ES-I3 (cell line): Measurements from ENCODE around the gene TRIM17.

ENCODE experiments used
- H3K36me3 ChIP-seq: 2 replicates; pipeline ENCODE4 v1.6.1; 2013; ENCODE audit warnings: mild to moderate bottlenecking, low read length, control low read depth, moderate library complexity; ENCODE audit not compliant: insufficient read depth
- H3K4me1 ChIP-seq: 2 replicates; pipeline ENCODE4 v1.6.1; 2013; ENCODE audit warnings: mild to moderate bottlenecking, control low read depth, low read length; ENCODE audit not compliant: insufficient read depth
- H3K9ac ChIP-seq: 2 replicates; pipeline ENCODE4 v1.6.1; 2013; ENCODE audit warnings: low read depth, mild to moderate bottlenecking, low read length, moderate library complexity
- H3K9me3 ChIP-seq: 2 replicates; pipeline ENCODE4 v1.6.1; 2013; ENCODE audit warnings: mild to moderate bottlenecking, low read length, moderate library complexity; ENCODE audit not compliant: control insufficient read depth, insufficient read depth

TRIM17 gene

GRCh38 chr1:228361314-228362140, 55.1 kb downstream of the TRIM17 start:
- H3K9ac ChIP-seq = no peak overlapping the region
- no peaks in the 10 kb centered on the region for H3K36me3 ChIP-seq
- H3K4me1 ChIP-seq = no peaks in the 10 kb centered on the region

GRCh38 chr1:228360533-228361313, 55.9 kb downstream of the TRIM17 start:
- Histone ChIP-seq H3K36me3 (no peaks in the 10 kb centered on the region), H3K9ac (no peak overlapping the region), H3K4me1 (no peaks in the 10 kb centered on the region), H3K9me3 (no peaks in the 10 kb centered on the region)

More at GRCh38 chr1:228361314-228362140, 55.1 kb downstream of the TRIM17 start:
- H3K9me3 ChIP-seq = no peaks in the 10 kb centered on the region

GRCh38 chr1:228359613-228360532, 56.8 kb downstream of the TRIM17 start:
- no peaks in the 10 kb centered on the region for H3K36me3 ChIP-seq
- H3K9me3 ChIP-seq = no peaks in the 10 kb centered on the region
- H3K9ac ChIP-seq = no peak overlapping the region
- H3K4me1 ChIP-seq = no peaks in the 10 kb centered on the region

- no peak overlapping the region for H3K9ac ChIP-seq
- H3K36me3 ChIP-seq = no peaks in the 10 kb centered on the region
- H3K4me1 ChIP-seq = no peaks in the 10 kb centered on the region
- H3K9me3 ChIP-seq = no peaks in the 10 kb centered on the region
Measured at GRCh38 chr1:228358764-228359612, 57.7 kb downstream of the TRIM17 start.

- H3K9ac ChIP-seq = no peak overlapping the region
- no peaks in the 10 kb centered on the region for H3K9me3 ChIP-seq
- no peaks in the 10 kb centered on the region for H3K36me3 ChIP-seq
- no peaks in the 10 kb centered on the region for H3K4me1 ChIP-seq
Measured at GRCh38 chr1:228358039-228358763, 58.5 kb downstream of the TRIM17 start.
